ENCODE data around the gene OR2T34.
"Not testable (repeated sequence)": the region's sequence is repeated elsewhere in the genome, so short reads cannot be mapped to it uniquely, and the experiment has no call there.

The OR2T34 gene

GRCh38 chr1:248574657-248575056 is at the start of gene OR2T34:
OR2T34 (minus strand) TSS chr1:248574757; CDS start chr1:248574757, 0 bp downstream.
- not testable (repeated sequence) for DNase-seq

- no peak for DNase-seq
Observed at GRCh38 chr1:248622570-248623001, 48.0 kb upstream of the OR2T34 start.

GRCh38 chr1:248621770-248622169 is 47.2 kb upstream of the OR2T34 start:
- DNase-seq, result no peak

- peak; percentile 71 for DNase-seq
Observed at GRCh38 chr1:248618878-248619277, 44.3 kb upstream of the OR2T34 start.

GRCh38 chr1:248618119-248618518 is 43.6 kb upstream of the OR2T34 start:
- DNase-seq, result no peak

GRCh38 chr1:248613742-248614141 is 39.2 kb upstream of the OR2T34 start:
- no peak for DNase-seq

GRCh38 chr1:248611883-248612414 is 37.4 kb upstream of the OR2T34 start:
- DNase-seq, result no peak

- DNase-seq, result no peak
Observed at GRCh38 chr1:248610301-248610700, 35.7 kb upstream of the OR2T34 start.

GRCh38 chr1:248599396-248599795 is 24.8 kb upstream of the OR2T34 start:
- DNase-seq, result no peak

- DNase-seq, result no peak
Observed at GRCh38 chr1:248597589-248597988, 23.0 kb upstream of the OR2T34 start, which contains the start of gene OR2T10. OR2T10 (minus strand) TSS chr1:248597700; CDS start chr1:248593768, 3,932 bp downstream.

- no peak for DNase-seq
Observed at GRCh38 chr1:248596615-248597014, 22.1 kb upstream of the OR2T34 start.

- no peak for DNase-seq
Observed at GRCh38 chr1:248593226-248593625, 18.7 kb upstream of the OR2T34 start.

GRCh38 chr1:248592655-248593054 is 18.1 kb upstream of the OR2T34 start:
- no peak for DNase-seq

- DNase-seq, result no peak
Observed at GRCh38 chr1:248590055-248590454, 15.5 kb upstream of the OR2T34 start.

GRCh38 chr1:248589334-248589733 is 14.8 kb upstream of the OR2T34 start:
- no peak for DNase-seq

- DNase-seq, result no peak
Observed at GRCh38 chr1:248585266-248585665, 10.7 kb upstream of the OR2T34 start.

GRCh38 chr1:248576260-248576980 is 1.9 kb upstream of the OR2T34 start:
- no peak for DNase-seq

GRCh38 chr1:248573856-248574255 is 701 bp downstream of the OR2T34 start:
- DNase-seq, result not testable (repeated sequence)

GRCh38 chr1:248572049-248572448 is 2.5 kb downstream of the OR2T34 start:
- not testable (repeated sequence) for DNase-seq

GRCh38 chr1:248570811-248571210 is 3.7 kb downstream of the OR2T34 start:
- not testable (repeated sequence) for DNase-seq

GRCh38 chr1:248569049-248569448 is 5.5 kb downstream of the OR2T34 start:
- DNase-seq, result not testable (repeated sequence)

- not testable (repeated sequence) for DNase-seq
Observed at GRCh38 chr1:248565530-248566373, 8.8 kb downstream of the OR2T34 start.

GRCh38 chr1:248562672-248563071 is 11.9 kb downstream of the OR2T34 start, which contains the start of gene OR2T29:
OR2T29 (minus strand) TSS chr1:248562772; CDS start chr1:248559491, 3,281 bp downstream.
- DNase-seq, result not testable (repeated sequence)
